Activated T-helper 1 cell treated with anti-CD3 and anti-CD28 coated beads, Interleukin-12 subunit alpha, Interleukin-12 subunit beta, Interleukin-2, Interleukin-4 antibody, amounts not matched to agents 30 ng/mL and 10 ng/mL and 1 ng/mL, durations not matched to agents 14 hours and 24 hours and 36 hours (primary cell): Measurements from ENCODE around the gene QSOX1. TPM values are rescaled to one million over a fixed set of nuclear protein-coding genes. Genes with fewer than 3 reads are reported as not detected.
"Not testable (repeated sequence)": the region's sequence is repeated elsewhere in the genome, so short reads cannot be mapped to it uniquely, and the experiment has no call there.

Source experiments
- DNase-seq: peaks from one replicate; pipeline ENCODE4 v3.0.0; 2021; ENCODE audit warnings: low spot score
- H3K27ac Mint-ChIP-seq: one replicate; pipeline ENCODE4 v1.8.0; 2021; ENCODE audit warnings: mild to moderate bottlenecking, mixed read lengths
- H3K27me3 Mint-ChIP-seq: one replicate; pipeline ENCODE4 v1.8.0; 2022; ENCODE audit warnings: mild to moderate bottlenecking, moderate library complexity, mixed read lengths; ENCODE audit not compliant: insufficient read depth
- H3K36me3 Mint-ChIP-seq: one replicate; pipeline ENCODE4 v1.8.0; 2021; ENCODE audit warnings: low read depth, mixed read lengths
- H3K4me1 Mint-ChIP-seq: one replicate; pipeline ENCODE4 v1.8.0; 2021; ENCODE audit warnings: low read depth, mixed read lengths
- H3K4me3 Mint-ChIP-seq: one replicate; pipeline ENCODE4 v1.8.0; 2021; ENCODE audit warnings: mild to moderate bottlenecking, moderate library complexity, mixed read lengths
- H3K9me3 Mint-ChIP-seq: one replicate; pipeline ENCODE4 v1.8.0; 2021; ENCODE audit warnings: mixed read lengths
- intact Hi-C: fragments of 100-400 bp; cut with micrococcal nuclease; formaldehyde crosslinking; loops from one replicate; pipeline ENCODE4 v1.15.1; 2024
- total RNA-seq: library from RNA; stranded (reverse); gene quantifications from 2 replicates; pipeline ENCODE4 v1.2.3, GENCODE V29; 2022

Gene QSOX1
- total RNA-seq, 1 donor from 2014 or later: 61.4 TPM

DNA sequence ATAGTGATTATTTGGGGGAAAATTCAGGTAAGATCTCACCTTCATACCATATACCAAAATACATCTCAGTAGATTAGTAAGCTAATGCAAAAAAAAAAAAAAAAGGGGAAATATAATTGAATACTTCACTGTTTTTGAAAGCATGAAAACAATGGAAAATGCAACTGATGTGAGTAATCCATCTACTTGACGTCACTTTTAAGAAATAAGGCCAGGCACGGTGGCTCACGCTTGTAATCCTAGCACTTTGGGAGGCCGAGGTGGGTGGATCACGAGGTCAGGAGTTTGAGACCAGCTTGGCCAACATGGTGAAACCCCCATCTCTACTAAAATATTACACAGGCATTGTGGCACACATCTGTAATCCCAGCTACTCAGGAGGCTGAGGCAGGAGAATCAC, 47.9 kb downstream of the QSOX1 start:
- H3K36me3 Mint-ChIP-seq, intact Hi-C loops, H3K9me3 Mint-ChIP-seq, H3K4me3 Mint-ChIP-seq, H3K4me1 Mint-ChIP-seq, DNase-seq, H3K27me3 Mint-ChIP-seq, H3K27ac Mint-ChIP-seq: not testable (repeated sequence)

- H3K9me3 Mint-ChIP-seq: no peaks in the 10 kb centered on the region
- DNase-seq: no peak
- H3K4me1 Mint-ChIP-seq: no peaks in the 10 kb centered on the region
- no peak overlapping the region for H3K27ac Mint-ChIP-seq
- intact Hi-C loops: no loop called here
- H3K27me3 Mint-ChIP-seq: no peaks in the 10 kb centered on the region
- H3K36me3 Mint-ChIP-seq: no peaks in the 10 kb centered on the region
- H3K4me3 Mint-ChIP-seq: no peak overlapping the region
Measured at GRCh38 chr1:180204231-180204630, 49.6 kb downstream of the QSOX1 start.

- intact Hi-C loops: no loop called here
- no peak overlapping the region for H3K27ac Mint-ChIP-seq
Measured at GRCh38 chr1:180206581-180206980, 51.9 kb downstream of the QSOX1 start.

DNA sequence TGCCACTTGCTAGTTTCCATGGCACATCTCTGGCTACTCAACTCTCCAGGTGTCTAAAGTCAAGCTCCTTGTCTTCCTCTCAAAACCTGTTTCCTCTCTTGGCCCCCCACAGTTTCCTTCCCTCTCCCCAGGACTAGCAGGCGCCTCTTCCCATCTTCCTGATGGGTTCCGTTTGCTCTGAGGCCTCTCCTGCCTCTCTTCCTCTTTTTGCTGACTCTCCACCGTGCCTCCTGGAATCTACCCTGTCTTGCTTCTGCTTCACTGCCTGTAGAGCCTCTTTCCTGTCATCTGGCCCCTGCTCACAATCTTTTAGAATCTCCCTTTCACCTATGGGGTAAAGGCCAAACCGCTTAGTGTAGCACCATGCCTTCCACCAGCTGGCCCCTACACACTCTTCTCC, 53.6 kb downstream of the QSOX1 start:
- Mint-ChIP-seq H3K36me3 (no peaks in the 10 kb centered on the region), H3K27me3 (peaks cover 3% of the 10 kb centered on the region), H3K9me3 (no peaks in the 10 kb centered on the region), H3K4me1 (peaks cover 3% of the 10 kb centered on the region), H3K27ac (no peak overlapping the region), H3K4me3 (no peak overlapping the region)
- intact Hi-C loops: no loop called here
- DNase-seq: no peak

More at GRCh38 chr1:180206581-180206980, 51.9 kb downstream of the QSOX1 start:
- H3K9me3 Mint-ChIP-seq: no peaks in the 10 kb centered on the region
- H3K4me3 Mint-ChIP-seq: no peak overlapping the region
- H3K4me1 Mint-ChIP-seq: no peaks in the 10 kb centered on the region
- DNase-seq: no peak
- H3K27me3 Mint-ChIP-seq: peaks cover 3% of the 10 kb centered on the region
- no peaks in the 10 kb centered on the region for H3K36me3 Mint-ChIP-seq

- H3K36me3 Mint-ChIP-seq: no peaks in the 10 kb centered on the region
- peaks cover 5% of the 10 kb centered on the region for H3K27me3 Mint-ChIP-seq
- no peaks in the 10 kb centered on the region for H3K9me3 Mint-ChIP-seq
- H3K27ac Mint-ChIP-seq: no peak overlapping the region
- H3K4me1 Mint-ChIP-seq: peaks cover 12% of the 10 kb centered on the region
- DNase-seq: no peak
- no peak overlapping the region for H3K4me3 Mint-ChIP-seq
- intact Hi-C loops: no loop called here
Measured at GRCh38 chr1:180210008-180210620, 55.4 kb downstream of the QSOX1 start.

GRCh38 chr1:180211156-180211859, 56.6 kb downstream of the QSOX1 start:
- no peaks in the 10 kb centered on the region for H3K9me3 Mint-ChIP-seq
- no peaks in the 10 kb centered on the region for H3K36me3 Mint-ChIP-seq
- H3K4me1 Mint-ChIP-seq: peaks cover 12% of the 10 kb centered on the region
- no peak overlapping the region for H3K27ac Mint-ChIP-seq
- no peak for DNase-seq
- intact Hi-C loops: no loop called here
- H3K27me3 Mint-ChIP-seq: peaks cover 5% of the 10 kb centered on the region
- no peak overlapping the region for H3K4me3 Mint-ChIP-seq

DNA sequence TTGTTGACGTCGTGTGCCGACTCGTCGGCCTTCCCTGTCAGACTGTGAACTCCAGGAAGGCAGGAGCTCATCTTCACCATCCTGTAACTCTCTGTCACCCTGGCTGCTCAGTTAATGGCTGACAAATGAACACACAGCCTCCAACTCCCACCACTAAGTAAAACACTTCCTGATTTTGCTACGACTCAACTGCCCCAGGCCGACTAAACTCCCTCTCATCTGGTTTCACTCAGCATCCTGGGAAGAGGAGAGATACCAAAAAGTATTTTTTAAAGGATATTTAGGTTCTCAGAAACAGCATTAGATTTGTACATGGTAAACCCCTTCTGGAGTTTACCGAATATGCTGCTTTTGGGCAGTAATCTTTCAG, 57.2 kb downstream of the QSOX1 start:
- no peak for DNase-seq
- Mint-ChIP-seq H3K36me3 (no peaks in the 10 kb centered on the region), H3K4me3 (no peak overlapping the region), H3K27ac (no peak overlapping the region), H3K4me1 (peaks cover 12% of the 10 kb centered on the region), H3K9me3 (no peaks in the 10 kb centered on the region), H3K27me3 (peaks cover 9% of the 10 kb centered on the region)
- intact Hi-C loops: no loop called here

DNA sequence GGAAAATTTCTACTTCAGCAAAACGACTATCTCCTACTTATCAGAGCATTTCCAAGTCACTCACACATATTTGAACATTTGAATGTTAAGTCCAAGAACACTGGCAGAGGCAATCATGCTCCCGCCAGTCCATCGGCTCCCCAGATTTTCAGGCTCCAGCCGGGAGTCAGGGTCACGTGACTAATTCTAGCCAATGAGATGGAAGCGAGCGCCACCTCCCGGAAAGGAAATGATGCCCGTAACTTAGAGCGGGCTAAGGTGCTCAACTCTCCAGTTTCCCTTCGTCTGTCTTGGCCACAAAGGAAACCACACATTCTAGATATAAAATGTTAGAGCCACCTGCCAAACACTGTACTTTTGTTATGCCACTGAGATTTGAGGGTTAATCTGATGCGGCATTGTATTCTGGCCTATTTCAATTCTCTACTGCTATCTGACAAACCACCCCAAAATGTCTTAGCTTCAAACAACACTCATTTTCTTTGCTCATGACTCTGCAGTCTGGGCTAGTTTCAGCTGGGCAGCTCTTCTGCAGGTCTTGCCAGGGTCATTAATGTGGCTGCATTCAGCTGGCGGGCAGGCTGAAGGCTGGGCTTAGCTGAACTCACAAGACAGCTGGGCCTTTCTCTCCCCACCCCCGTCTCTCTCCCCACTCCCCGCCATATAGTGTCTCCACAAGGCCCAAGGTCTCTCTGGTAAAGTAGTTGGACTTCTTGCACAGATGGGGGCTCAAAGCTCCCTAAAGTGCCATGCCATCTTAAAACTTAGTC, 58.9 kb downstream of the QSOX1 start:
- peak; percentile 31 for DNase-seq
- no peaks in the 10 kb centered on the region for H3K36me3 Mint-ChIP-seq
- intact Hi-C loops: no loop called here
- peak overlapping the region; percentile 25 for H3K4me3 Mint-ChIP-seq
- no peaks in the 10 kb centered on the region for H3K9me3 Mint-ChIP-seq
- no peak overlapping the region for H3K27ac Mint-ChIP-seq
- H3K27me3 Mint-ChIP-seq: peaks cover 9% of the 10 kb centered on the region
- H3K4me1 Mint-ChIP-seq: peaks cover 12% of the 10 kb centered on the region

DNA sequence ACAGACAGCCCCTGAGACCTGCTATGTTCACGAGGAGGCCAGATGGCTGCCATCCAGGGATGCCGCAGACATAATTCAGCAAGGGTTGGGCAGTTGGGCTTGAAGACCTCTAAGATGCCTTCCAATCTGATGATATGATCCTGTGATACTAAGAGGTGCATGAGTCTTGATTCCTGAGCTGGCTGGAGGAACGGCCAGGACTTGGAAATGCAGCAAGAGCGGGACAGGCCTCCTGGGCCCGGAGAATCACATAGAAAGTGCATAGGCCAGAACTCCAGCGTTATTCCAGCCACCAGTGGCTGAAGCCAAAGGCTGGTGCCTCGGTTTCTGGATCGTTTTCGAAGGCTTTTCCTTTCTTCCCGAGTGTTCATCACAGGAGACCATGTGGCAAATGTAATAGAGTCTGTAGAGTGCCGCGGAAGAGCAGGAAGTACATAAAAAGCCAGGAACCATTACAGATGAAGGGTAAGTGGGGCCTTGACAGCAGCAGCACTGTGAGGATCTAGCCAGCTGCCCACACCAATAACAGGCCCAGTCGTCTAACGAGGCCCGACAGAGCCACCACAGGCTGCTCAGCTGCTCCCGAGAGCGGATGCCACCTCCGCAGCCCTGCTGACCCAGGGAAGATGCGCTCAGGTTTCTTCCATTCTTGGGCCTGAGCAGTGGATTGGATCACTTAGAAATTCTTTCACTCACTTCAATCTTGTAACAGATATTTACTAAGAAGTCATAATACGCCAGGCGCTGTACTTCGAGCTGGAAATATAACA, 61.4 kb downstream of the QSOX1 start:
- Mint-ChIP-seq H3K4me3 (no peak overlapping the region), H3K4me1 (peaks cover 12% of the 10 kb centered on the region), H3K9me3 (no peaks in the 10 kb centered on the region), H3K27me3 (peaks cover 11% of the 10 kb centered on the region), H3K36me3 (no peaks in the 10 kb centered on the region), H3K27ac (no peak overlapping the region)
- DNase-seq: no peak
- intact Hi-C loops: no loop called here

DNA sequence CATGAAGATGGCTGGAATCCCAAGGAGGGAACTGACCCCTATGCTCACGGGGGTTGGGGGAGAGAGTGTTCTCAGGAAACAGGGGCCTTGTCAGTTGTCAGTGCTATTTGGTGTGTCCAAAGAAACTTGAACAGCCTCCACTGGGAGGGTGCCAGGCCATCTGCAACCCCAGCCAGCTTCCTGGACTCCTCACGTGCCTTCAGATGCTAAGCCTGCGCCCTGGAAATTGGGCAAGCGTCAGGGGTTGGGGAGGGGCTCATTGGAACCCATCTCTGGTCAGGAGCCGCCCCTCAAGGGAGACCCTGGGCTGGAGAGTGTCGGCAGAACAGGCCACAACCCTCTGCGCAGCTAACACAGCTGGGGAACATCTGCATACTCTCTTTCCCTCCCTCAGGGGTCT, 62.3 kb downstream of the QSOX1 start:
- Mint-ChIP-seq H3K27ac (no peak overlapping the region), H3K36me3 (no peaks in the 10 kb centered on the region), H3K4me3 (no peak overlapping the region), H3K4me1 (peaks cover 12% of the 10 kb centered on the region), H3K9me3 (no peaks in the 10 kb centered on the region), H3K27me3 (peaks cover 11% of the 10 kb centered on the region)
- intact Hi-C loops: no loop called here
- no peak for DNase-seq

DNA sequence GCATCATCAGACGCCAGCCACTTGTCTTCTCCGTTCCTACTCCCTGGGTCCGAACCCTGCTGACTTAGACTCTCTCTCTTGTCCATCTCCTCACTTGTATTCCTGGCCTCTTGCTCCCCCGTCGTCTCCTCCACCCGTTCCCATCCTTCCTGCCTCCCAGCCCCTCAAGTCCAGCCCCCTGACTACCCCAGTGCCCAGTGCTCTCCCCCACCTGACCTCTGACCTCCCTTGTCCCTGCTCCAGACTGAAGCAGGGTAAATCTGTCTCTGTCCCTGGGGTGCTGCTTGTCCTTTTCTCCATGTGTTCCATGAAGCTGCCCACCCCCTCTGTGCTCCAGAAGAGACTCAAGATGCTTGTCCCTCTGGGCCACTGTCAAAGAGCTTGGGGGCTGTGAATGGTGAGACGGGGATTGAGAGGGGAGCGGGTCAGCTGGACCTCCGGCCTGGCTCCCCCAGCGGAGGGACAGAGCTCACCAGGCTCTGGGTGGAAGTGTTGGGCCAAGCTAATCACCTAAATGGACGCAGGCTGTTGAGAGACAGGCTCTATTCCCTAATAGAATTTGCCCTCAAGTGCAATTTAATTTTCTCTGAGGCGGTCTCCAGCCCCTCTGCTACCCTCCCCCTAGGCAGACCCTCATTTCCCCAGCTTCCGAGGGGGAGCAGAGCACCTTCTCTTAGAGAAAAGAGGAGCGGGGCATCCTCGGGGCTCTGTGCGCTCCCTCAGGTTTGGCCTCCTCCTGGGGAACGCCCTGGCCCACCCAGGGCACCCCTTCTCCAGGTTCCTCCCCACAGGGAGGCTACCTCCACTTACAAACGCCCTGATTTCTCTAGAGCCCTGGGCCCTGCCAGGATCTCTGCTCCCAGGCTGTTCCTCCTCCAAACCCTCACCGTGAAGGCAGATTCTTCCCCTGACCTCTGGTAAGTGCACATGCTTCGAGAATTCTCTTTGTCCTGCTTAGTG, 64.4 kb downstream of the QSOX1 start:
- H3K27ac Mint-ChIP-seq: no peak overlapping the region
- H3K4me3 Mint-ChIP-seq: no peak overlapping the region
- H3K9me3 Mint-ChIP-seq: no peaks in the 10 kb centered on the region
- intact Hi-C loops: no loop called here
- H3K27me3 Mint-ChIP-seq: peaks cover 20% of the 10 kb centered on the region
- no peak for DNase-seq
- H3K36me3 Mint-ChIP-seq: no peaks in the 10 kb centered on the region
- peaks cover under 1% of the 10 kb centered on the region for H3K4me1 Mint-ChIP-seq

DNA sequence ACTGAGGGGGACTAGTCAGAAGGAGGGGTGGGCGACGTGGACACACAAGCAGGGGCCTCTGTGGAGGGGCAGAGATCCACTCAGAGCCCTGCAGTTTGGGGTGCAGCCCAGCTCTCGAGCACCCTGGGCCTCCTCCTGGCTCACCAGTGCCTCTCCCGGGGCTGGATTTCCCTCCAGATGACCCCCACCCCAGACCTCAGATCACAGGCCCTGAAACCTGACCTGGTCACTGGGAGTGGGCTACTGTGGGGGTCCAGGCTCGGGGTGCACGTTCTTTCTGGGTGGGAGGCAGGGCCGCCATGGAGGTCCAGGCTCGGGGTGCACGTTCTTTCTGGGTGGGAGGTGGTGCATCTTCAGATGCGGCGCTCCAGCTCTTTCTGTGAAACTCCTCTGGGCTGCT, 65.1 kb downstream of the QSOX1 start:
- H3K4me3 Mint-ChIP-seq: no peak overlapping the region
- no peaks in the 10 kb centered on the region for H3K36me3 Mint-ChIP-seq
- H3K27me3 Mint-ChIP-seq: peaks cover 23% of the 10 kb centered on the region
- DNase-seq: no peak
- H3K4me1 Mint-ChIP-seq: no peaks in the 10 kb centered on the region
- H3K9me3 Mint-ChIP-seq: no peaks in the 10 kb centered on the region
- no peak overlapping the region for H3K27ac Mint-ChIP-seq
- intact Hi-C loops: no loop called here
